Fibroblast of the aortic adventitia (primary cell): ENCODE measurements around the gene XPO6. TPM values are rescaled to one million over a fixed set of nuclear protein-coding genes. Genes with fewer than 3 reads are reported as not detected.

Experiments
- DNase-seq: peaks from one replicate; pipeline ENCODE4 v3.0.0-alpha.2; 2010; ENCODE audit warnings: low read depth
- H3K4me3 ChIP-seq: 2 replicates; pipeline ENCODE4 v1.5.1; 2011; ENCODE audit warnings: low read depth, mild to moderate bottlenecking, control low read depth, low read length, moderate library complexity
- small RNA-seq: library from RNA; depleted of rRNA; stranded (forward); fragments of <200 nt; gene quantifications from one replicate; pipeline ENCODE3, GENCODE V24; 2012
- total RNA-seq: library from RNA; depleted of rRNA; stranded (reverse); fragments of >200 nt; gene quantifications from 2 replicates; pipeline ENCODE4 v1.2.3, GENCODE V29; 2012; ENCODE audit warnings: low replicate concordance
- TF ChIP-seq, protein P1 (sequence below): IDR thresholded peaks from 2 replicates; pipeline ENCODE4 v1.5.1; 2011; ENCODE audit warnings: mild to moderate bottlenecking, low read length, control low read depth, inconsistent platforms; ENCODE audit not compliant: insufficient read depth

XPO6 gene
- total RNA-seq, 1 donor: 112 TPM

DNA sequence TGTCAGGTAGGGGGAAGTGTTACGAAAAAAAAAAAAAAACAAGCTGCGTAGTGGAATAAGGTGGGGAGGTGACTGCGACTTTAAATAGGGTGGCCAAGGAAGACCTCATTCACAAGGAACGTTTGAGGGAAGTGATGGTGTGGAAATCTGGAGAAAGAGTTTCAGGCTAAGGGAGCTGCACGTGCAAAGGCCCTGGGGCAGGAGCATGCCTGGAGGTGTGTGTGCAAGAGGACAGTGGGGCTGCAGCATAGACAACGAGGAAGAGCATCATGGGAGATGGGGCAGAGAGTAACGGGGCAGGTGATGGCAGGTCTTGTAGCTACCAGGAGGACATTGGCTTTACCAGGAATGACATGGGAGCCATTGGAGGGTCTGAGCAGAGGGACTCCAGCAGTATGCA, 160.3 kb downstream of the XPO6 start:
- TF ChIP-seq, protein P1, sequence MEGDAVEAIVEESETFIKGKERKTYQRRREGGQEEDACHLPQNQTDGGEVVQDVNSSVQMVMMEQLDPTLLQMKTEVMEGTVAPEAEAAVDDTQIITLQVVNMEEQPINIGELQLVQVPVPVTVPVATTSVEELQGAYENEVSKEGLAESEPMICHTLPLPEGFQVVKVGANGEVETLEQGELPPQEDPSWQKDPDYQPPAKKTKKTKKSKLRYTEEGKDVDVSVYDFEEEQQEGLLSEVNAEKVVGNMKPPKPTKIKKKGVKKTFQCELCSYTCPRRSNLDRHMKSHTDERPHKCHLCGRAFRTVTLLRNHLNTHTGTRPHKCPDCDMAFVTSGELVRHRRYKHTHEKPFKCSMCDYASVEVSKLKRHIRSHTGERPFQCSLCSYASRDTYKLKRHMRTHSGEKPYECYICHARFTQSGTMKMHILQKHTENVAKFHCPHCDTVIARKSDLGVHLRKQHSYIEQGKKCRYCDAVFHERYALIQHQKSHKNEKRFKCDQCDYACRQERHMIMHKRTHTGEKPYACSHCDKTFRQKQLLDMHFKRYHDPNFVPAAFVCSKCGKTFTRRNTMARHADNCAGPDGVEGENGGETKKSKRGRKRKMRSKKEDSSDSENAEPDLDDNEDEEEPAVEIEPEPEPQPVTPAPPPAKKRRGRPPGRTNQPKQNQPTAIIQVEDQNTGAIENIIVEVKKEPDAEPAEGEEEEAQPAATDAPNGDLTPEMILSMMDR: no peak
- no peak overlapping the region for H3K4me3 ChIP-seq
- no peak for DNase-seq

Small RNA genes lying within 50 kb of the gene (small RNA-seq; reads per million reads assigned to genes)
- gene RF00402: not detected
- not detected for gene RNY1P10

Other genes with a start within 250 kb of the XPO6 start
- gene GSG1L, start 148.3 kb downstream of the XPO6 start, total RNA-seq: not detected in 2 replicates
- gene SBK1, start 80.6 kb upstream of the XPO6 start, total RNA-seq: under 0.01 TPM in 1 of 2 replicates, not detected in the other
- 26.7 TPM in 1 of 2 replicates, not detected in the other for gene NPIPB6, start 151.5 kb upstream of the XPO6 start, total RNA-seq
- gene EIF3CL, start 191.9 kb upstream of the XPO6 start, total RNA-seq: 85.4 and 86.9 TPM in 2 replicates